ENCODE measurements around the gene CAMTA1.

CAMTA1 gene

GRCh38 chr1:6961905-6962477 is 176.7 kb downstream of the CAMTA1 start:
- Histone ChIP-seq H3K4me1 (ENCODE audit: insufficient read depth, poor library complexity, severe bottlenecking) (peaks cover 6% of the 10 kb centered on the region), H3K9me3 (ENCODE audit: severe bottlenecking) (no peaks in the 10 kb centered on the region), H3K4me3 (ENCODE audit: severe bottlenecking) (no peak overlapping the region), H3K36me3 (ENCODE audit: low read depth) (no peaks in the 10 kb centered on the region), H3K27me3 (ENCODE audit: insufficient read depth, poor library complexity, severe bottlenecking) (peaks cover 7% of the 10 kb centered on the region), H3K27ac (ENCODE audit: poor library complexity, severe bottlenecking) (no peak overlapping the region)
- TF ChIP-seq, protein P1, sequence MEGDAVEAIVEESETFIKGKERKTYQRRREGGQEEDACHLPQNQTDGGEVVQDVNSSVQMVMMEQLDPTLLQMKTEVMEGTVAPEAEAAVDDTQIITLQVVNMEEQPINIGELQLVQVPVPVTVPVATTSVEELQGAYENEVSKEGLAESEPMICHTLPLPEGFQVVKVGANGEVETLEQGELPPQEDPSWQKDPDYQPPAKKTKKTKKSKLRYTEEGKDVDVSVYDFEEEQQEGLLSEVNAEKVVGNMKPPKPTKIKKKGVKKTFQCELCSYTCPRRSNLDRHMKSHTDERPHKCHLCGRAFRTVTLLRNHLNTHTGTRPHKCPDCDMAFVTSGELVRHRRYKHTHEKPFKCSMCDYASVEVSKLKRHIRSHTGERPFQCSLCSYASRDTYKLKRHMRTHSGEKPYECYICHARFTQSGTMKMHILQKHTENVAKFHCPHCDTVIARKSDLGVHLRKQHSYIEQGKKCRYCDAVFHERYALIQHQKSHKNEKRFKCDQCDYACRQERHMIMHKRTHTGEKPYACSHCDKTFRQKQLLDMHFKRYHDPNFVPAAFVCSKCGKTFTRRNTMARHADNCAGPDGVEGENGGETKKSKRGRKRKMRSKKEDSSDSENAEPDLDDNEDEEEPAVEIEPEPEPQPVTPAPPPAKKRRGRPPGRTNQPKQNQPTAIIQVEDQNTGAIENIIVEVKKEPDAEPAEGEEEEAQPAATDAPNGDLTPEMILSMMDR (IDR thresholded peaks at IDR 0.05; ENCODE audit: poor library complexity, severe bottlenecking), result no peak
- ATAC-seq (ENCODE audit: low read depth), result no peak; the same call in 2 of the 3 replicates
- no peak for DNase-seq (ENCODE audit: low spot score)

GRCh38 chr1:6962478-6962995 is 177.3 kb downstream of the CAMTA1 start:
- H3K4me1 ChIP-seq (ENCODE audit: insufficient read depth, poor library complexity, severe bottlenecking), result peaks cover 6% of the 10 kb centered on the region
- DNase-seq (ENCODE audit: low spot score) (peak; percentile 84), ATAC-seq (ENCODE audit: low read depth) (peak; percentile 62)
- H3K9me3 ChIP-seq (ENCODE audit: severe bottlenecking), result no peaks in the 10 kb centered on the region
- H3K4me3 ChIP-seq (ENCODE audit: severe bottlenecking), result no peak overlapping the region
- TF ChIP-seq, protein P1 (IDR thresholded peaks at IDR 0.05; ENCODE audit: poor library complexity, severe bottlenecking), result no peak
- peaks cover 7% of the 10 kb centered on the region for H3K27me3 ChIP-seq (ENCODE audit: insufficient read depth, poor library complexity, severe bottlenecking)
- H3K27ac ChIP-seq (ENCODE audit: poor library complexity, severe bottlenecking), result no peak overlapping the region
- no peaks in the 10 kb centered on the region for H3K36me3 ChIP-seq (ENCODE audit: low read depth)

DNA sequence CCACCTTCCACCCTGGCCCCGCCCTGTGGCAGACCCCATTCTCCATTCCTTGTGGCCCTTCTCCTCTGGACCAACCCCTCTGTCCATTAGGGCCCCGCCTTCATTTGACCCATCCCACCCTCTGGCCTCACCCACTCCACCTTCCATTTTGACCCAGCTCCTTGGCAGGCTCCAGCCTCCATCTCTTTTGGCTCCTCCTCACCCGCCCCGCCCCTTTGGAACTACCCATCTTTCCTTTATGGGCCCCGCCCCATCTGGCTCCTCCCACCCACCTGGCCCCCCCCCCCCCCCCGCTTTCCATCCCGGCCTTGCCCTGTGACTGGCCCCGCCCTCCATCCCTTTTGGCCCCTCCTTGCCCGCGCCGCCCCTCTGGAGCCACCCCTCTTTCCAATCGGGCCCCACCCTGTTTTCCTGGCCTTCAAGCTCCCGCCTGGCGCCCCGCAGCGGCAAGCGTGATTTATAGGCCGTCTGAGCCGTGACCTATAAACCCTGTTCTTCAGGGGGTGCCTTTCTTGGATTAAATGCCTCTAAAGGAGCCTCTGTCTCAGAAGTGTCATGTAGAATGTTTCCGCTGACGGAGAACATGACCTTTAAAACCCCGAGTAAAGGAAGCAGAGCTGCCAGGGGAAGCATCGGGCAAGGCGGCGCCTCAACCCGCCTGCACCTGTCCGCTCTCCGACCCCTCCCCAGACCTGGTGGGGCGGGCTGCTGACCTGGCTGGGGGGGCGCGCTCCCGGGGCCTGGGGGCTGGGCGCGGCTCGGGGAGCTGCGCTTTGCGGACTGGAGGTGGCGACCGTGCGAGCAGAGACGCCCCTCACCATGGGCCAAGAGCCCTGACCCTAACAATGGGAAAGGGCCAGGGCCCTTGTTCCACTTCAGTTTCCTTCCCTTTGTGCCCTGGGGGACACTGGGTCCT is 178.0 kb downstream of the CAMTA1 start:
- TF ChIP-seq, protein P1 (IDR thresholded peaks at IDR 0.05; ENCODE audit: poor library complexity, severe bottlenecking), result peak; percentile 17
- no peak overlapping the region for H3K27ac ChIP-seq (ENCODE audit: poor library complexity, severe bottlenecking)
- no peaks in the 10 kb centered on the region for H3K9me3 ChIP-seq (ENCODE audit: severe bottlenecking)
- no peaks in the 10 kb centered on the region for H3K36me3 ChIP-seq (ENCODE audit: low read depth)
- peak; percentile 86 for DNase-seq (ENCODE audit: low spot score)
- ATAC-seq (ENCODE audit: low read depth), result peak; percentile 59
- H3K4me1 ChIP-seq (ENCODE audit: insufficient read depth, poor library complexity, severe bottlenecking), result peaks cover 6% of the 10 kb centered on the region
- H3K4me3 ChIP-seq (ENCODE audit: severe bottlenecking), result no peak overlapping the region
- peaks cover 7% of the 10 kb centered on the region for H3K27me3 ChIP-seq (ENCODE audit: insufficient read depth, poor library complexity, severe bottlenecking)

DNA sequence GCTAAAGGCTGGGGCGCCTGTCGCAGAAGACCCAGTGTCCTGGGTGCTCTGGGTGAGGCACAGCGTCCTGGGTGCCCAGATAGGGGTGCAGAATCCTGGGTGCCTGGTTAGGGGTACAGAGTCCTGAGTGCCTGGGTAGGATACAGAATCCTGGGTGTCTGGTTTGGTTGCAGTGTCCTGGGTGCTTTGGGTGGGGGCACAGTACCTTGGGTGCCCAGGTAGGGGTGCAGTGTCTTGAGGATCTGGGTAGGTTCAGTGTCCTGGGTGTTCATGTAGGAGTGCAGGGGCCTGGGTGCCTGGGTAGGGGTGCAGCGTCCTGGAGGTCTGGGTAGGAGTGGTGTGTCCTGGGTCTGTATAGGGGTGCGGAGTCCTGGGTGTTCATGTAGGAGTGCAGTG is 178.7 kb downstream of the CAMTA1 start:
- Histone ChIP-seq H3K4me1 (ENCODE audit: insufficient read depth, poor library complexity, severe bottlenecking) (peaks cover 6% of the 10 kb centered on the region), H3K9me3 (ENCODE audit: severe bottlenecking) (no peaks in the 10 kb centered on the region), H3K27me3 (ENCODE audit: insufficient read depth, poor library complexity, severe bottlenecking) (peaks cover 7% of the 10 kb centered on the region), H3K4me3 (ENCODE audit: severe bottlenecking) (no peak overlapping the region), H3K36me3 (ENCODE audit: low read depth) (no peaks in the 10 kb centered on the region), H3K27ac (ENCODE audit: poor library complexity, severe bottlenecking) (no peak overlapping the region)
- no peak for DNase-seq (ENCODE audit: low spot score)
- no peak for ATAC-seq (ENCODE audit: low read depth)
- TF ChIP-seq, protein P1 (IDR thresholded peaks at IDR 0.05; ENCODE audit: poor library complexity, severe bottlenecking), result no peak

Data from RWPE2 (cell line).